GM19463 (cell line): Measurements from ENCODE around the gene CNOT11.
"Not testable (repeated sequence)": the region's sequence is repeated elsewhere in the genome, so short reads cannot be mapped to it uniquely, and the experiment has no call there.

Source experiments
- ATAC-seq: cut with Tn5 transposase; IDR thresholded peaks from one replicate; pipeline ENCODE4 v1.9.1; 2021; ENCODE audit warnings: mild to moderate bottlenecking, moderate library complexity; ENCODE audit not compliant: unreplicated experiment

CNOT11 gene

GRCh38 chr2:101252408-101253012 lies at the start of gene CNOT11:
Gene CNOT11 (plus strand): TSS chr2:101252886. CDS start chr2:101252965, 79 bp downstream.
- peak; percentile 88 for ATAC-seq

GRCh38 chr2:101204400-101205115 lies 48.1 kb upstream of the CNOT11 start:
- ATAC-seq, result no peak

DNA sequence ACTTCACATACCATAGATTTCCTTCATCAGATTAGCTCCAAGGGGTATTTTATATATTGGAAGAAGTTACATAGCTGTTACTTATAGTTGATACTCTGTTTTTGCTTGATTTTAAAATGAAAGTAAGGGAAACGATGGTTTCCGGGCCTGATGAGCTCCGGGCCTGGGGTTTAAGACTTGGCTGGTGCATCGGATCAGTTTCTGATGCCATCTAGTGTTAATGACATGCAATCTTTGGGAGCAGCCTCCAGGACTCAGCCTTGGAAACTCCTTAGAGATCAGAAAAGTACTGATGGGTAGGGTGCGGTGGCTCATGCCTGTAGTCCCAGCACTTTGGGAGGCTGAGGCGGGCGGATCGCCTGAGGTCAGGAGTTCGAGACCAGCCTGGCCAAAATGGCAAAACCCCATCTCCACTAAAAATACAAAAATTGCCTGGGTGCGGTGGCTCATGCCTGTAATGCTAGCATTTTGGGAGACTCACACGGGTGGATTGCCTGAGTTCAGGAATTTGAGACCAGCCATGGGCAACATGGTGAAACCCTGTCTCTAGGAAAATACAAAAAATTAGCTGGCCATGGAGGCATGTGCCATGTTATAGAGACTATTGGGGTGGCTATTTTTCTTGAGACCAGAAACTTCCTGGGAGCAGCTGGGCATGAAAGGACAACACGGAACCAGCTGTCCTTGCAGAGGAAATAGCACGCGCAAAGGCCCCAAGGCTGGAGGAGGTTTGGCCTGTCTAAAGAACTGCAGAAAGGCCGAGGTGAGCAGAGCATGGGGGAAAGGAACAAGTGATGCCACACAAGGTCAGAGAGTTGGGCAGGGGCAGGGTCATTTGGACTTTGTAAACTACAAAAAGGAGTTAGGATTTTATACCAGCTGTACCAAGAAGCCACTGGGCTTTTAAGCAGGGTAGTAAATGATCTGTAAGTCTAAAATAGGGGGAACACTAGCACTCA lies 46.9 kb upstream of the CNOT11 start:
- ATAC-seq, result peak; percentile 57

DNA sequence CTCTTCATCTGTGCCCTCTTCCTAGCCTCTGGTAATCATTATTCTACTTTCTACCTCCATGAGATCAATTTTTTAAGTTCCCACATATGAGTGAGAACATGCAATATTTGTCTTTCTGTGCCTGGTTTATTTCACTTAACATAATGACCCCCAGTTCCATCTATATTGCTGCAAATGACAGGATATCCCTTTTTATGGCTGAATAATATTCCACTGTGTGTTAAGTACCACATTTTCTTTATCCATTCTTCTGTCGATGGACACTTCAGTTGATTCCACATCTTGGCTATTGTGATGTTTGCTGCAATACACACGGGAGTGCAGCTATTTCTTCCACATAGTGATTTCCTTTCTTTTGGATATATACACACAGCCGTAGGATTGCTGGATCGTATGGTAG lies 43.9 kb upstream of the CNOT11 start:
- no peak for ATAC-seq

DNA sequence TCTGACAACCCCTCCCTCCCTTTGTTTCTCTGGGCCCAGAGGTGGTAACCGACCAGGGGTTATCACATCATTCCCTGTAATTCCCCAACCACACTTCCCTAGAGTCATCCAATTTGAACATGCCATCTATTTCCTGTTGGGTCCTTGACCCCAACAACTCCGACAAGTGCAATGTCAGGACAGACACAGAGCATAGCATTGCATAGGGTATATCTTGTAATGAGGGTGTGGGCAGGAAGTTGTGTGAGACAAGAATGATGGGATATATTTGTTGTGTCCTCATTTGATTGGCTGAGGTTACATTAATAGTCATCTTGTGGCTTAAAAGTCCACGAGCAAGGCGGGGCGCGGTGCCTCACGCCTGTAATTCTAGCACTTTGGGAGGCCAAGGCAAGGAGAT lies 33.4 kb upstream of the CNOT11 start:
- ATAC-seq, result no peak

DNA sequence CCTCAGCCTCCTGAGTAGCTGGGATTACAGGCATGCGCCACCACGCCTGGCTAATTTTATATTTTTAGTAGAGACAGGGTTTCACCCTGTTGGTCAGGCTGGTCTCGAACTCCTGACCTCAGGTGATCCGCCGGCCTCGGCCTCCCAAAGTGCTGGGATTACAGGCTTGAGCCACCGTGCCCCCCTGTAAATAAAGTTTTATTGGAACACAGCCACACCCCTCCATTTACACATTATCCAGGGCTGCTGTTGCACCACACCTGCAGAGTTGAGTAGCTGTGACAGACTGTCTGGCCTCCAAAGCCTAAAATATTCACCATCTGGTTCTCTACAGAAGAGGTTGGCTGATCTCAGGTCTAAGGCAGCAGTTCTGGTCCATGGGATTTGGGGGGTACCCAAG lies 32.6 kb upstream of the CNOT11 start:
- not testable (repeated sequence) for ATAC-seq

GRCh38 chr2:101223814-101224231 lies 28.9 kb upstream of the CNOT11 start:
- ATAC-seq, result peak; percentile 97

GRCh38 chr2:101230541-101231001 lies 22.1 kb upstream of the CNOT11 start:
- ATAC-seq, result no peak

DNA sequence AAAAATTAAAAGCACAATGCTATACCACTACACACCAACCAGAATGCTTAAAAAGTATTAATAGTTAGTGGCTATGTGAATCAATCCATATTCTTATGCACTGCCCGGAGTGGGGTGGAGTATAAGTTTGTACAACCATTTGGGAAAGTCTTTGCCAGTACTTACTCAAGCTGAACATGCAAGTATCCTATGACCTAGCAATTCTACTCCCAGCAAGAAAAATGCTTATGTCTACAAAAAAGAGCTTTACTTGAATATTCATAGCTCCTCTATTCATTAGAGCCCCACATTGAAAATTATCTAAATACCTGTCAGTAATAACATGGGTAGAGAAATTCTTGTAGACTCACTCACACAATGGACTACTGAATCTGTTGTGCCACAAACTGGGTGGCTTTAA lies 21.4 kb upstream of the CNOT11 start:
- ATAC-seq, result no peak

DNA sequence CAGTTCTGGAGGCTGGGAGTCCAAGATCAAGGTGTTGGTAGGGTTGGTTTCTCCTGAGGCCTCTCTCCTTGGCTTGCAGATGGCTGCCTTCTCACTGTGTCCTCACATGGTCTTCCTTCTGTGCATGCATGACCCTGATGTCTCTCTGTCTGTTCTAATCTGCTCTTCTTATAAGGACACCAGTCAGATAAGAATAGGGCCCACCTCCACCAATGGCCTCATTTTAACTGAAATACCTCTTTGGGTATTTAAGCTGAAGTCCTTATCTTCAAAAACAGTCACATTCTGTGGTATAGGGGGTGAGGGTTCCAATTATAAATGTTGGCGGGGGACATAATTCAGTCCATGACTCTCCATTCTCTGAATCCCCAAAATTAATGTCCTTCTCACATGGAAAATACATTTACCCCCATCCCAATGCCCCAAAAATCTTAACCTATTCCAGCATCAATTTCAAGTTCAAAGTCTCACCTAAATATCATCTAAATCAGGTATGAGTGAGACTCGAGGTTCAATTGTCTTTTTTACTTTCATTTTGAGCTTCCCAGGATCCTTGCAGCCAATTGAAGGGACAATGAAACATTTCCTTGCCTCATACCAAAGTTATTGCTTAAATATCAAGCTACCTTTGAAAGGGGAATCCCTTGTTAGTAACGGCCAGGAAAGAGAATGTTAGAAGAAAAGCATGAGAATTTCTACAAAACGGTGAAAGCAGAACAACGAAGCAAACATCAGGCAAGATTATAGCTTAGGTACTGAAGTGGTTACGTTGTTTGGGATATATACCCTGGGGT lies 20.6 kb upstream of the CNOT11 start:
- ATAC-seq, result no peak

DNA sequence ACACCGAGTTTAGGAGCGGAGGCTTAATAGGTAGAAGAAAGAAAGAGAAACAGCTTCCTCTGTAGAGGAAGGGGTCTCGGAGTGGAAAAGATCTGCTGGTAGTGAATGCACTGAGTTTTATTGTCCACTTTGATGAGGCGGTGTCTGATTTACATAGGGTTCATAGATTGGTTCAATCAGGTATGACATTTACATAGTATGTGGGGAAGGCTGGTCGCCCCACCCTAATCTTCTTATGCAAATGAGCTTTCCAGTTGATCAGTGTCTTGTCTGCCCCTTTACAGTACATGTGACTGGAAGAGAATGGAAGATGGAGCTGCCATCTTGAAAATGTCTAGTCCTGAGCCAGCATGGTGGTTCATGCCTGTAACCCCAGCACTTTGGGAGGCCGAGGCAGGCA lies 19.9 kb upstream of the CNOT11 start:
- no peak for ATAC-seq

DNA sequence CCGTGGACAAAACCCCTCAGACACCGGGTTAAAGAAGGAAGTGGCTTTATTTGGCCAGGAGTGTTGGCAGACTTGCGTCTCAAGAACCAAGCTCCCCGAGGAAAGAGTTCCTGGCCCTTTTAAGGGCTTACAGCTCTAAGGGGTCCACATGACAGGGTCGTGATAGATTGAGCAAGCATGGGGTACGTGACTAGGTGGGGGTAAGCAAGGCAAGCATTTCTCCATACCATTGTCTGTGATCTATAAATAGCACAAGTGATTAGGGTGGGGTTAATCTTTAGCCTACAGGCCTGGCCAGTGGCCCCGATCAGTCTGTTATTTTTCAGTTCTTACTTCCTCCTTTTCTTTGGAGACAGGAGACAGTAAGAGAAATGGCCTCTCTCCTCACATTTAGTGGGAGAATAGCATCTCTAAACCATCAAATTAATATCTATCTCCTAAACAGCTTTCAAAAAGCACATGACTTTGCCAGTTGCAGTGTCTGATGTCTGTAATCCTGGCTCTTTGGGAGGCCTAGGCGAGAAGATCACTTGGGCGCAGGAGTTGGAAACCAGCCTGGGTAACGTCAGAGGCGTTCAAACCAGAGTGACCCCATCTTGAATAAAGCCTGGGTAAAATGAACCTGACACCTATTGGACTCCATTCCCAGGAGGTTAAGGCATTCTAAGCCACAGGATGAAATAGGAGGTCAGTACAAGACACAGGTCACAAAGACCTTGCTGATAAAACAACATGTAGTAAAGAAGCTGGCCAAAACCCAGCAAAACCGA lies 18.3 kb upstream of the CNOT11 start:
- no peak for ATAC-seq

GRCh38 chr2:101235956-101236355 lies 16.7 kb upstream of the CNOT11 start:
- not testable (repeated sequence) for ATAC-seq

DNA sequence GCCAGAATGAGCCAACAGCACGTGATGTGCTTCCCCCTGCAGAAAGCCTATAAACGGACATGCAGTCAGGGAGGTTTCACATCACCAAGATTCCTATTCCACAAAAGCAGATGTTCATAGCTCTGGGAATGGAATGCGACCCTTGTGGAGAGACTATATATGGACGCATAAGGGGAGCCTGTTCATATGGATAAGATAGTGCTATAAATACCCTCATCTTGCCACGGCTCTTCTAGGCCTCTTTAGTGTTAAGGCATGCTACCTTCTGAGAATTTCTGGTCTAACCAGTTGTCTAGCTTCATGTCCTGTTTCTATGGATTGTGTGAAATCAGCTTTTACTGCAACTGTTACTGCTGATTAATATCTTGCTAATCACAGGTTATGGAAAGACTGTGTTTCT lies 14.7 kb upstream of the CNOT11 start:
- ATAC-seq, result not testable (repeated sequence)

- ATAC-seq, result no peak
Observed at GRCh38 chr2:101238930-101239759, 13.5 kb upstream of the CNOT11 start.

DNA sequence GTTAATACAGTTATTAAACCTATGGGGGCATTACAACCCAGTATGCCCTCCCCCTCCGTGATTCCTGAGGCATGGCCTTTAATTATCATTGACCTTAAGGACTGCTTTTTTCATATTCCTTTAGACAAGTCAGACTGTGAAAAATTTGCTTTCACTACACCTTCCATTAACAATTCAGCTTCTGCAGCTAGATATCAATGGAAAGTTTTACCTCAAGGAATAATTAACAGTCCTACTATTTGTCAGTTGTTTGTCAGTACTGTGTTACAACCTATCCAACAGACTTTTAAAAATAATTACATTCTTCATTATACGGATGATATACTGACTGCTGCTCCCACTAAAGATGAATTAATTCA lies 12.9 kb upstream of the CNOT11 start:
- ATAC-seq, result not testable (repeated sequence)

GRCh38 chr2:101240694-101241093 lies 12.0 kb upstream of the CNOT11 start:
- ATAC-seq, result not testable (repeated sequence)

DNA sequence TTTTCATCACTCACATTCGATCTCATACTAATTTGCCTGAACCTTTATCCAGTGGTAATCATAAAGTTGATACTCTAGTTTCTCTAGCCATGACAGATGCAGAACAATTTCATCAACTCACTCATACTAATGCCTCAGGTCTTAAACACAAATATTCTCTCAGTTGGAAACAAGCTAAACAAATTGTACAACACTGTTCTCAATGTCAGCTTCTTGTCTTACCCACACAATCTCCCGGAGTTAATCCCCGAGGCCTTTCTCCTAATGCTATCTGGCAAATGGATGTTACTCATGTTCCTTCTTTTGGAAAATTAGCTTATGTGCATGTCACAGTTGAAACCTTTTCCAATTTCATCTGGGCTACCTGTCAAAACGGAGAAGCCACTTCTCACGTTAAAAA lies 11.5 kb upstream of the CNOT11 start:
- ATAC-seq, result no peak

GRCh38 chr2:101244373-101244772 lies 8.3 kb upstream of the CNOT11 start:
- not testable (repeated sequence) for ATAC-seq
